K562 treated with DMSO at 1 percent for 4 hours (cell line): ENCODE measurements around the gene OAS3. TPM values are rescaled to one million over a fixed set of nuclear protein-coding genes. Genes with fewer than 3 reads are reported as not detected.

Experiments
- total RNA-seq: library from RNA; unstranded; fragments of 300-600 nt; gene quantifications from 2 replicates; pipeline ENCODE4 v1.2.3, GENCODE V29; 2022; ENCODE audit not compliant: insufficient read depth

The OAS3 gene
- total RNA-seq: 6.3 and 11.4 TPM in 2 replicates

DNA sequence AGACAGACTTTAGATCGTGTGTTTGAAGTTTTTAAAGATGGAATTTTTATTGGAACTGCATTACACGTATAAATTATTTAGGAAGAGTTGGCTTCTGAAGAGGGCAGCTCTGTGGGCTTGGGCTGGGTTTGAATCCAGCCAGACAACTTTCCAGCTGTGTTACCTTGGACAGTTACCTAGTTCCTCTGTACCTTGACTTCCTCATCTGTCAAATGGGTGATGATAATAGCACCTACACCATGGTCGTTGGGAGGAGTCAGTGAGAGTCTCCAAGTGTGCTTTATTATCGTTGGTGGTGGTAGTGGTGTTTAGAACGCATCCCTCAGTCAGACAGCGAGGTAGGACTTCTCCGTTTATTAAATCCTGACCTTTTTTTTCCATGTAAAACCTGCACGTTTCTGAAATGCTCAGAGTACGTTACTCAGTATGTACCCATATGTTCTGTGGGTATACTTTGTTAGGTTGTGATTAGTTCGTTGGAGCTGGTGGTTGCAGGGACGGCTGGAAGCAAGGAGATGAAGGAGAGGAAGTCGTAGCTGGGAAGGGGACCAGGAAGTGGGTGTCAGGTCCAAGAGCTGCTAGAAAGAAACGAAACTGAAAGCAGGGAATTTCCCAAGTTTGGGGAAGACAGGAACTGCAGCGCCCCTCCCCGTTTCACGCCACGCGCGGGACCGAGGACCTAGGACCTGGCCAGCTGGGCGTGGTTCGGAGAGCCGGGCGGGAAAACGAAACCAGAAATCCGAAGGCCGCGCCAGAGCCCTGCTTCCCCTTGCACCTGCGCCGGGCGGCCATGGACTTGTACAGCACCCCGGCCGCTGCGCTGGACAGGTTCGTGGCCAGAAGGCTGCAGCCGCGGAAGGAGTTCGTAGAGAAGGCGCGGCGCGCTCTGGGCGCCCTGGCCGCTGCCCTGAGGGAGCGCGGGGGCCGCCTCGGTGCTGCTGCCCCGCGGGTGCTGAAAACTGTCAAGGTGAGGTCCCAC, at the start of gene OAS3:
OAS3 (plus strand) TSS at position 734 of the 979 bp plus-strand sequence; CDS start at position 791, 57 bp downstream.

GRCh38 chr12:112906712-112907414, 31.4 kb upstream of the OAS3 start, which contains the start of gene OAS1:
OAS1 (plus strand) TSS chr12:112906962; CDS start chr12:112907040, 78 bp downstream.

DNA sequence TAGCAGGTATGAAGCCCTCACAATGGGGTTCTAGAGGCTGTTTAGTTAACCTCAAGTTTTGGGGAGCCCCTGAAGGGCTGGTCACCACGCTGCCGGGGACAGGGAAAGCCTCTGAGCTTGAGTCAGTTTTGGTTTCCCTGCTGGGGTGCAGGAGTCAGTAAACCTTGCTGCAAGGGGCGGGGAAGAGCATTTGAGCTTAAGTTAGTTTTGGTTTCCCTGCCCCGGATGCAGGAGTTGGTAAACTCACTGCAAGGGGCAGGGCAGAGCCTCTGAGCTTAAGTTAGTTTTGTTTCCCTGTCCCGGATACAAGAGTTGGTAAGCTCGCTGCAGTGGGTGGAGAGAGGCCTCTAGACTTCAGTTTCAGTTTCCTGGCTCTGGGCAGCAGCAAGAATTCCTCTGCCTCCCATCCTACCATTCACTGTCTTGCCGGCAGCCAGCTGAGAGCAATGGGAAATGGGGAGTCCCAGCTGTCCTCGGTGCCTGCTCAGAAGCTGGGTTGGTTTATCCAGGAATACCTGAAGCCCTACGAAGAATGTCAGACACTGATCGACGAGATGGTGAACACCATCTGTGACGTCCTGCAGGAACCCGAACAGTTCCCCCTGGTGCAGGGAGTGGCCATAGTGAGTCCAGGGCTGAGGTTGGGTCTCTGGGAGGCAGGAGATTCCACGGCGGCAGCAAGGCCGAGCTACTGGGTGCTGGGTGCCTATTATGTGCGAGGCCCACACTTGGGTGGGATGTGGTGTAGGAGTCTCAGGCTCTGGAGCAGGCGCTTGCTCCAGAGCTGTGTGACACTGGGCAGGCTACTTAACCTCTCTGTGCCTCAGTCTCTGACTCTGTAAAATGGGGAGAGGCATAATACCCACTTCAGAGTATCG, 40.1 kb downstream of the OAS3 start, which contains the start of gene OAS2:
OAS2 (plus strand) TSS at position 357 of the 878 bp plus-strand sequence; CDS start at position 447, 90 bp downstream.

Other genes with a start within 250 kb of the OAS3 start
- gene RPH3A, start 146.7 kb upstream of the OAS3 start, total RNA-seq: 1.1 TPM in 1 of 2 replicates, not detected in the other
- gene OAS1, start 31.5 kb upstream of the OAS3 start, total RNA-seq: not detected in 2 replicates
- gene OAS2, start 40.0 kb downstream of the OAS3 start, total RNA-seq: not detected in 2 replicates
- not detected in 2 replicates for gene DTX1, start 118.3 kb downstream of the OAS3 start, total RNA-seq
- not detected in 2 replicates for gene RASAL1, start 197.3 kb downstream of the OAS3 start, total RNA-seq
- gene CFAP73, start 211.2 kb downstream of the OAS3 start, total RNA-seq: 0.47 TPM in 1 of 2 replicates, not detected in the other
- gene DDX54, start 247.0 kb downstream of the OAS3 start, total RNA-seq: 70.7 and 79.5 TPM in 2 replicates
- 27.0 and 29.0 TPM in 2 replicates for gene RITA1, start 247.2 kb downstream of the OAS3 start, total RNA-seq